ENCODE results near the gene ARHGAP22.

DNA sequence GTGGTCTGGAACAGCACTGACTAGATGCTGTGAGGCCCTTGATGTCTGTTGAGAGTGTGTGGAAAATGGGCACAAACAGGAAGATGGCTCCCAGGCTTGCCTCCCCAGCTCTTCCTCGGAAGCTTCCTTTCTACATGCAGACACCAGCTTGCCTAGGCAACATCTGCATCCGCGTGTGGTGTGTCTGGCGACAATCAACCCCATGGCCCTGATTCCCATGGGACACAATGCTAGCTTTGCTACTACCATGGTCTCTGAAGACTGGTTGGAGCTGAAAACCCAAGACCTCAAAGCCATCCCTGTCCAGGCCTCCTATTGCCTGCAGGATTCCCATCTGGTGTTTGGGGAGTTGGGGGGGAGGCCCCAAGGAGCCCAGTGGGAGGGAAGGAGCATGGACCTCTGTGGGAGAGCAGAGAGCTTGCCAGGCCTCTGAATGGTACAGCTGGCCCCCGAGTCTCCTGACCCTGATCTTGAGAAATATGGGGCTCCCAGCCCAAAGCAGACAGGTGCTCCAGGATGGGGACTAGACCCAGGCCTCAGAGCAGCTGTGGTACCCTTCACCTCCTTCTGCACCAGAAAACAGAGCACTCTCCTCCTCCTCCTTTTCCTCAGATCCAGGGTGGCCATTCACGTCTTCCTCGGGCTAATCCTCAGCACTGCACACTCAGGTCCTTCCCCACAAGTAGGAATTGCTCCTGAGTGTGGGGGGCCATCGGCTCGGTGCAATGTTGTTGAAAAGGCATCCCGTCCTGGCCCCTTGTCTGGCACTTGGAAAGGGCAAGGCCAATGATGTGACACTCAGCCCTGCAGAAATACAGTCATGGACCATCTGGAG is 57.6 kb downstream of the ARHGAP22 start:
- TF ChIP-seq, protein P1, sequence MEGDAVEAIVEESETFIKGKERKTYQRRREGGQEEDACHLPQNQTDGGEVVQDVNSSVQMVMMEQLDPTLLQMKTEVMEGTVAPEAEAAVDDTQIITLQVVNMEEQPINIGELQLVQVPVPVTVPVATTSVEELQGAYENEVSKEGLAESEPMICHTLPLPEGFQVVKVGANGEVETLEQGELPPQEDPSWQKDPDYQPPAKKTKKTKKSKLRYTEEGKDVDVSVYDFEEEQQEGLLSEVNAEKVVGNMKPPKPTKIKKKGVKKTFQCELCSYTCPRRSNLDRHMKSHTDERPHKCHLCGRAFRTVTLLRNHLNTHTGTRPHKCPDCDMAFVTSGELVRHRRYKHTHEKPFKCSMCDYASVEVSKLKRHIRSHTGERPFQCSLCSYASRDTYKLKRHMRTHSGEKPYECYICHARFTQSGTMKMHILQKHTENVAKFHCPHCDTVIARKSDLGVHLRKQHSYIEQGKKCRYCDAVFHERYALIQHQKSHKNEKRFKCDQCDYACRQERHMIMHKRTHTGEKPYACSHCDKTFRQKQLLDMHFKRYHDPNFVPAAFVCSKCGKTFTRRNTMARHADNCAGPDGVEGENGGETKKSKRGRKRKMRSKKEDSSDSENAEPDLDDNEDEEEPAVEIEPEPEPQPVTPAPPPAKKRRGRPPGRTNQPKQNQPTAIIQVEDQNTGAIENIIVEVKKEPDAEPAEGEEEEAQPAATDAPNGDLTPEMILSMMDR (conservative IDR thresholded peaks at IDR 0.05; ENCODE audit: low read depth in 2 of 2) = no peak
- TF ChIP-seq, protein P2, sequence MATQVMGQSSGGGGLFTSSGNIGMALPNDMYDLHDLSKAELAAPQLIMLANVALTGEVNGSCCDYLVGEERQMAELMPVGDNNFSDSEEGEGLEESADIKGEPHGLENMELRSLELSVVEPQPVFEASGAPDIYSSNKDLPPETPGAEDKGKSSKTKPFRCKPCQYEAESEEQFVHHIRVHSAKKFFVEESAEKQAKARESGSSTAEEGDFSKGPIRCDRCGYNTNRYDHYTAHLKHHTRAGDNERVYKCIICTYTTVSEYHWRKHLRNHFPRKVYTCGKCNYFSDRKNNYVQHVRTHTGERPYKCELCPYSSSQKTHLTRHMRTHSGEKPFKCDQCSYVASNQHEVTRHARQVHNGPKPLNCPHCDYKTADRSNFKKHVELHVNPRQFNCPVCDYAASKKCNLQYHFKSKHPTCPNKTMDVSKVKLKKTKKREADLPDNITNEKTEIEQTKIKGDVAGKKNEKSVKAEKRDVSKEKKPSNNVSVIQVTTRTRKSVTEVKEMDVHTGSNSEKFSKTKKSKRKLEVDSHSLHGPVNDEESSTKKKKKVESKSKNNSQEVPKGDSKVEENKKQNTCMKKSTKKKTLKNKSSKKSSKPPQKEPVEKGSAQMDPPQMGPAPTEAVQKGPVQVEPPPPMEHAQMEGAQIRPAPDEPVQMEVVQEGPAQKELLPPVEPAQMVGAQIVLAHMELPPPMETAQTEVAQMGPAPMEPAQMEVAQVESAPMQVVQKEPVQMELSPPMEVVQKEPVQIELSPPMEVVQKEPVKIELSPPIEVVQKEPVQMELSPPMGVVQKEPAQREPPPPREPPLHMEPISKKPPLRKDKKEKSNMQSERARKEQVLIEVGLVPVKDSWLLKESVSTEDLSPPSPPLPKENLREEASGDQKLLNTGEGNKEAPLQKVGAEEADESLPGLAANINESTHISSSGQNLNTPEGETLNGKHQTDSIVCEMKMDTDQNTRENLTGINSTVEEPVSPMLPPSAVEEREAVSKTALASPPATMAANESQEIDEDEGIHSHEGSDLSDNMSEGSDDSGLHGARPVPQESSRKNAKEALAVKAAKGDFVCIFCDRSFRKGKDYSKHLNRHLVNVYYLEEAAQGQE (IDR thresholded peaks at IDR 0.05; ENCODE audit: unreplicated experiment) = no peak
- TF ChIP-seq POLR2AphosphoS5 (IDR thresholded peaks at IDR 0.05; ENCODE audit: low read depth) (no peak), NANOG (IDR thresholded peaks at IDR 0.05; ENCODE audit: borderline replicate concordance) (no peak), EZH2 (IDR thresholded peaks at IDR 0.05; ENCODE audit: low read depth, unreplicated experiment) (no peak), EZH2phosphoT487 (IDR thresholded peaks at IDR 0.05; ENCODE audit: unreplicated experiment) (no peak)
- TF ChIP-seq, protein P3, sequence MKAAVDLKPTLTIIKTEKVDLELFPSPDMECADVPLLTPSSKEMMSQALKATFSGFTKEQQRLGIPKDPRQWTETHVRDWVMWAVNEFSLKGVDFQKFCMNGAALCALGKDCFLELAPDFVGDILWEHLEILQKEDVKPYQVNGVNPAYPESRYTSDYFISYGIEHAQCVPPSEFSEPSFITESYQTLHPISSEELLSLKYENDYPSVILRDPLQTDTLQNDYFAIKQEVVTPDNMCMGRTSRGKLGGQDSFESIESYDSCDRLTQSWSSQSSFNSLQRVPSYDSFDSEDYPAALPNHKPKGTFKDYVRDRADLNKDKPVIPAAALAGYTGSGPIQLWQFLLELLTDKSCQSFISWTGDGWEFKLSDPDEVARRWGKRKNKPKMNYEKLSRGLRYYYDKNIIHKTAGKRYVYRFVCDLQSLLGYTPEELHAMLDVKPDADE (IDR thresholded peaks at IDR 0.05) = no peak

All from GM23338 (cell line).